HL-60 (cell line): ENCODE results near the gene GPER1.

Experiments used
- CTCF ChIP-seq: IDR thresholded peaks from one replicate; pipeline ENCODE4 v1.5.1; 2011; ENCODE audit warnings: low read length, control low read depth, inconsistent platforms; ENCODE audit not compliant: insufficient read depth
- GABPA ChIP-seq: IDR thresholded peaks from 2 replicates; pipeline ENCODE4 v1.6.1; 2012; ENCODE audit warnings: low read depth
- POLR2AphosphoS5 ChIP-seq: IDR thresholded peaks from 2 replicates; pipeline ENCODE4 v1.6.1; 2012; ENCODE audit warnings: low read depth
- TF ChIP-seq, protein P1 (sequence below): IDR thresholded peaks from 2 replicates; pipeline ENCODE4 v1.6.1; 2012; ENCODE audit warnings: low read depth; ENCODE audit not compliant: insufficient replicate concordance

DNA sequence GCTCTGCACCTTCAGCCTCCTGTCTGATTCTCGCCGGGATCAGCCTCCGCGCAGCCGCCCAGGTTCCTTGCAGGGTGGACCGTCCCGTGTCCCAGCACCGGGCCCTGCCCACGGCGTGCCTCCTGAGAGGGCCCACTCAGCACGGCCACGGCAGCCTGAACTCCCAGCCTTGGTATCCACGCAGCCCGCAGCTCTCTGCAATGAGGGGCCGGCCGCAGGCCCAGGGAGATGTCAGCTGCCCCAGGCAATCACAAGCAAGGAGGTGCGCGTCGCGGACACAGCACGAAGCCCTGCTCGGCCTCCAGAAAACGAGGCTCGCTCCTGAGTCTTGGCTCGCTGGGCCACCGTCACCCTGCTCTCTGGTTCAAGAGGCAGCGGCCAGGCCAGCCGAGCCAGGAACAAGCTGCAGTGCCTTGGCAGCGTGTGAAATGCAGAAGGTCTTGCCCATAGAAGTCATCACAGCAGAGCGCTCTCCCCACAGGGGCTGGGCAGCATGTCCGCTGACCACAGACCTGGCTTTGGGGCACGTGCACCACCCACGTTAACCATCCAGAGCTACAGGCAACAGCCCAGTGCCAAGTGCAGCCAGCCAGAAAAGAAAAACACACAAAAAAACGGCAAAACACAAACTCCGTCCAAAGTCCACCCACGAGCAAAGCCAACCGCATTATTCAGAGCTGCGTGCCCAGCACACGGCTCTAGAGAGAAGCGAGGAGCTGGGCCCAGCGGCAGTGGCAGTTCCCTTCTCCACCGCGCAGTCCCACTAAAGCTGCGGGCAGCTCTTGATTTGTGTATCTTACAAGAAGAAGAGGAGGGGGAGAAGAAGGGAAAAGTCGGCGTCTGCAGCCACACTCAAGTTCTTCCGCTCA is 13.9 kb downstream of the GPER1 start:
- no peak for TF ChIP-seq CTCF
- TF ChIP-seq, protein P1, sequence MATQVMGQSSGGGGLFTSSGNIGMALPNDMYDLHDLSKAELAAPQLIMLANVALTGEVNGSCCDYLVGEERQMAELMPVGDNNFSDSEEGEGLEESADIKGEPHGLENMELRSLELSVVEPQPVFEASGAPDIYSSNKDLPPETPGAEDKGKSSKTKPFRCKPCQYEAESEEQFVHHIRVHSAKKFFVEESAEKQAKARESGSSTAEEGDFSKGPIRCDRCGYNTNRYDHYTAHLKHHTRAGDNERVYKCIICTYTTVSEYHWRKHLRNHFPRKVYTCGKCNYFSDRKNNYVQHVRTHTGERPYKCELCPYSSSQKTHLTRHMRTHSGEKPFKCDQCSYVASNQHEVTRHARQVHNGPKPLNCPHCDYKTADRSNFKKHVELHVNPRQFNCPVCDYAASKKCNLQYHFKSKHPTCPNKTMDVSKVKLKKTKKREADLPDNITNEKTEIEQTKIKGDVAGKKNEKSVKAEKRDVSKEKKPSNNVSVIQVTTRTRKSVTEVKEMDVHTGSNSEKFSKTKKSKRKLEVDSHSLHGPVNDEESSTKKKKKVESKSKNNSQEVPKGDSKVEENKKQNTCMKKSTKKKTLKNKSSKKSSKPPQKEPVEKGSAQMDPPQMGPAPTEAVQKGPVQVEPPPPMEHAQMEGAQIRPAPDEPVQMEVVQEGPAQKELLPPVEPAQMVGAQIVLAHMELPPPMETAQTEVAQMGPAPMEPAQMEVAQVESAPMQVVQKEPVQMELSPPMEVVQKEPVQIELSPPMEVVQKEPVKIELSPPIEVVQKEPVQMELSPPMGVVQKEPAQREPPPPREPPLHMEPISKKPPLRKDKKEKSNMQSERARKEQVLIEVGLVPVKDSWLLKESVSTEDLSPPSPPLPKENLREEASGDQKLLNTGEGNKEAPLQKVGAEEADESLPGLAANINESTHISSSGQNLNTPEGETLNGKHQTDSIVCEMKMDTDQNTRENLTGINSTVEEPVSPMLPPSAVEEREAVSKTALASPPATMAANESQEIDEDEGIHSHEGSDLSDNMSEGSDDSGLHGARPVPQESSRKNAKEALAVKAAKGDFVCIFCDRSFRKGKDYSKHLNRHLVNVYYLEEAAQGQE = no peak
- no peak for TF ChIP-seq GABPA
- TF ChIP-seq POLR2AphosphoS5 = no peak
